GM19455 (cell line): ENCODE results near the gene NME5.

Source experiments
- ATAC-seq: cut with Tn5 transposase; IDR thresholded peaks from one replicate; pipeline ENCODE4 v1.9.1; 2021; ENCODE audit not compliant: unreplicated experiment

NME5 gene

GRCh38 chr5:138140268-138140667, 1.0 kb upstream of the NME5 start:
- no peak for ATAC-seq

DNA sequence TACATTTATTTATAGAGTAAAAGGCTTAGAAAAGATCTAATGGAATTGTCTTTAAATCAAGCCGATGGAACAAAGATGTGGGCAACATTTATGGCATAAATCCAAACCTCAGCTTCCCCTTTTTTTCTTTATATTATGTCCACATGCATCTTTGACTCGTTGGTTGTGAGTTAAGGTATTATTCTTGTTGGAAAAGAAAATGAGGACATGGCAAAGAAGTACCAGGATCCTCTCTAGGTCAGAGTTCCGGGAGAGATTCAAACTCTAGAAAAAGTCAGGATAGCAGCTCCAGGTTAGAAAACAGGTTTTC, 508 bp upstream of the NME5 start:
- no peak for ATAC-seq

GRCh38 chr5:138132543-138132942, 6.7 kb downstream of the NME5 start:
- ATAC-seq, result no peak

- ATAC-seq, result no peak
These were observed 9.9 kb downstream of the NME5 start for GRCh38 chr5:138129347-138129746.

DNA sequence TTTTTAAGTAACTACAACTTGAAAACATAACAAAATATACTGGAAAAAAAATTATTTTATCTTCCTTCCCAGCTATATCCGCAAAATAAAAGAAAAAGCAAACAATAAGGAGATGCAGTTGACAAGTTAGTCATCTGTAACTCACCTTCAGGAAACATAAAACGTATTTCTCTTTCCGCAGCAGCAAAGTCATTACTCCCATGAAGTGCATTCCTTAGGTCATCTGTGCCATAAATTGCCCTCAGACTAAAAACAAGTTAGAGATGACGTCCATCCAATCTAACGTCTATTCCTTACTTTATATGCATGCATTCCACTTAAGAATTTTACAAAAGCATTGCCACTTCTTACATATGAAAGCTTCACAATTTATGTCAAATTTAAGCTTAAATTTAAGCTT, 10.9 kb downstream of the NME5 start:
- ATAC-seq, result no peak

GRCh38 chr5:138115254-138115653, 24.0 kb downstream of the NME5 start:
- ATAC-seq, result no peak

DNA sequence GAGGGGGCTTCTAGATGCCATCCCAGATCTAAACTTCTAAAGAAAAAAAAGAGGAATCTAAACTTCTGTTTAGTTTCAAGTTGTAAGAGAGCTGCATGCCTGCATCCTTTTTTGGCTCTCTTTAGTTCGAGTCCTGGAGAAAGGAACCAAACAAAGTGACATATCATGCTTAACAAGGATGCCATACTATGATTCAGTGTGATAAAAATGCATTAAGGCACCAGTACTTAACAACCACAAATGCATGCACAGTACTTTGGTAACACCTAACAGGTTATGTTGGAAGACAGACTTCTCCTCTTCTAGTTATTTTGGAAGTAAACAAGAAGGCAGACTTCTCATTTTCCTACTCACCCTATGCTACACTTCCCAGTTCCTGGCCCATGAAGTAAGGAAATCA, 27.3 kb downstream of the NME5 start:
- ATAC-seq, result no peak

- ATAC-seq, result no peak
These were observed 28.0 kb downstream of the NME5 start for GRCh38 chr5:138111181-138111580.

DNA sequence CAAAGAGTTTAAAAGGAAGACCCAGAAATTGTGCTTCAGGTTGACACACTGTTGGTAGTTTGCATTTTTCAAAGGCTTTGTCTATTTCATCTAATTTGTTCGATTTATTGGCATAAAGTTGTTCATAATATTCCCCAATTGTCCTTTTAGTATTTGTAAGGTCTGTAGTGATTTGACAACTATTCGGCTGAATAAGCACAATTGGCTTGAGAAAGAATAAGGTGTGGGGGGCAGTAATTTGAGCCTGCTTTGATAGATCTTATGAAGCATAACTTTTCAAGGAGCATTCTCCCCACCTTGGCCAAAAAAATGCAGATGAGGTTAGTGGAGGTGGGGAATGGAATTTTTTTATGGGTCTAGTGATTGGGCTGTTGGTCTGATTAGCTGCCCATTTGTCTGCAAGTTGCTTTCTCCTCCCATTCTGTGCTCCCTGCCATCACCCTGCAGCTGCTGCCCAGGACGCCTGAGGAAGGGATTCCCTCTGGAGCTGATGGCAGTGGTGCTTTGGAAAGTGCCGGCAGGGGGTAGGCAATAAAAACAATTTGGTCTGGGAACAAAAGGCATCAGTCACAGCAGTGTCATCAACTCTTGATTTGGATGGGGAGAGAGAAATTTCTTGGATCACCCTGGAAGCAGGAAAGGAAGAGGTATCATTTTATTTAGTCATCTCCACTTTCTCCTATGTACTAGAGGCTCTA, 28.8 kb downstream of the NME5 start:
- ATAC-seq, result no peak

DNA sequence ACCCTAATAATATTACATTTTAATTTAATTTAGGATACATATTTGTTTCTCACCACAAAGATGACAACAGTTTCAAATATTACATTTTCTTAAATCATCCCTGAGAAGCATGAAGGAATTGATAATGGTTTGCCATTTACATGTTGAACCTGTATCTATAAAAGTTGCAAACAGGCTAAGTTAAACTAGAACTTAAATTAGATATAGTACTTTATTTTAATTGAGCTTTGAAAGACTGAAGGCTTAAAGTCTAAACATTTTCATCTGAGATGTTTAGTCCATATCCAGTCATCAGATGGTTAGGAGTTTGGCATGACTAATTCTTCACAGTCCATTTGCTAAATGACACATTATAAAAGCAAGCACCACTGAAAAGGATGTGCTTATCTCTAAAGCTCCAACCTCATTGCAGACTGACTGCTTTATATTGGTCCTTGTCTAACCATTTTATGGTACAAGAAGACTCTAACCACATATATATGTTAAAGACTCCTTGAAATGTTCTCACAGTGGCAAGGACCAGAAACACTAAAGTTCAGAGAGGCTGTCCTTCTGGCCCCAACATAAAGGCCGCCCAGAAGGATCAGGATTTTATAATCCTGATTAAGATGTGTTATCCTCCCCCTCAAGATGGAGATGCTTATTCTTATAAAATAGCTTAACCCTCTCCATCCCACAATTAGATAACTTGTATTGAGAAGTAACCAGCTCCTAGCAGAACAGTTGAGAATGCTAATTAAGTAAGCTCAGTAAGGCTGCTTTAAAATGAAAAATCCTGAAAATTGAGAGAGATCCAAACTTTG, 29.6 kb downstream of the NME5 start:
- ATAC-seq, result no peak

DNA sequence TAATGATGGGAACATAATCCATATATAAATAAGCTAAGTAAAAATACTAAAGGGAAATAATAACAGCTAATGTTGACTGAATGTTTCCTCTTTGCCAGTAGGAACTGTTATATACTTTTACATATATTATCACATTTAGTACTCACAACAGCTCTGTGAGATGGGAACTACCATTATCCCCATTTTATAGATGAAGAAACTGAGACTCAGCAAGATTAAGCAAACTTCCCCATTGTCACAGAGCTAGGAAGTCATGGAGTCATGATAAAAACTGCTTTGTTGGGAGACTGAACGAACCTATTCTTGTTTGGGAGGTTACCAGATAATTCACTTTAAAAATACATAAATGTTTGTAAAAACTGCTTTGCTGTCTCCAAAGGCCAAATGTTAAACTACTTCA, 32.0 kb downstream of the NME5 start:
- no peak for ATAC-seq

DNA sequence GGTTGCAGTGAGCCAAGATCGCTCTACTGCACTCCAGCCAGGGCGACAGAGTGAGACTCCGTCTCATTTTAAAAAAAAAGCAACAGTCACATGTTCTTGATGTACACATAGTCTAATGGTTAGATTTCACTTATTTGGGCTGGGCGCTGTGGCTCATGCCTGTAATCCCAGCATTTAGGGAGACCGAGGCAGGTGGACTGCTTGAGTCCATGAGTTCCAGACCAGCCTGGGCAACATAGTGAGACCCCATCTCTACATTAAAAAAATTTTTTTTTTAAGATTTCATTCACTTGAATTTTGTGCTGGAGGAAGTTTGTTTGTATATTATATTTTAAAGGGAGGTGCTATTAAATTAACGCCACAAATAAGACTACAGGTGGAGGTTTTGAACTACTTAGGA, 33.5 kb downstream of the NME5 start:
- ATAC-seq, result no peak

DNA sequence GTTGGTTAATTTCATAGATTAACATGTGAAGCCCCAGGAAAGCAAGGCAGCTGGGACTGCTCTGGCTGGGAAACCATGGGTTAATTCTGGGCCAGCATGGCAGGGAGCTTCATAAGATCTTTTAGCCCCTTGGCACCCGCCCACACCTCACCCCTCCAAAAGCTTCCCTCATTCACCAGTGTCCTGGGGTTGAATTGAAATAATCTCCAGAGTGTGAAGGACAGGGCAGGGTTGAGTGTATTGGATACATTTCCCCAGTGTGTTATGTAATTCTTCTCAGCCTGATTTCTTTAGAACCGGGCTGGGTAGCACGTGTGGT, 36.0 kb downstream of the NME5 start:
- no peak for ATAC-seq

DNA sequence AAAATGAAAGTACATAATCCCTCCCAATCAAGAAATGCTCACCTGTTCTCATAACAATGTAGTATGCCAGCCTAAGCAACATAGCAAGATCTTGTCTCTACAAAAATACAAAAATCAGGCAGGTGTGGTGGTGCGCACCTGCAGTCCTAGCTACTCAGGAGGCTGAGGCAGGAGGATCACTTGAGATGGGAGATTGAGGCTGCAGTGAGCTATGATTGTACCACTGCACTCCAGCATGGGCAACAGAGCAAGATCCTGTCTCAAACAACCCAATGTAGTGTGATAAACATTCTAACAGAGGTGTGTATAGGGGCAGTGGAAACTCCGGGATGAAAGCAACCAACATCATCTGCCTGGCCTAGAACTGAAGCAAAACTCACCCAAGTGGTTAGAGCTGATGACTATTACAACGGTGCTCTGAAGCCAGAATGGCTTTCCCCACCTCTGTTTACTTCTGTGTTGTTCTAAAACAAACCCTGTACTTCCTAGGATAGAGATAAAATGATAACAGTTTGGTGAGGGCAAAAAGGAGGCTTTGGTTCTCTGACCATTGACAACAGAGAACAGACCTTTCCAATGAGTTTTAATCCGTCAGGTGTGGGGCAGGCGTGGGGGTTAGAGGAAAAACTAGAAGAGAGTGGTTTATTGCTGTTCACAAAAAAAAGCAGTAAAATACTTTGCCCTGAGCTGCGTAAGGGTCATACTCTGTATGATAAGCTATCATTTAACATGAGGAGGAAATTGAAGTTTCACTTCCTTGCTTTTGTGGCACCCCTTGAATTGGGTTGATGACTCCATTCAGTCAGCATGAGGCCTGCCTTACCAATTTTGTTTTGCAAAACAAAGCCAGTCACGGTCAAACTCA, 36.5 kb downstream of the NME5 start:
- ATAC-seq, result no peak

- no peak for ATAC-seq
These were observed 42.0 kb downstream of the NME5 start for GRCh38 chr5:138096997-138097828.

- ATAC-seq, result no peak
These were observed 42.9 kb downstream of the NME5 start for GRCh38 chr5:138096363-138096762.

DNA sequence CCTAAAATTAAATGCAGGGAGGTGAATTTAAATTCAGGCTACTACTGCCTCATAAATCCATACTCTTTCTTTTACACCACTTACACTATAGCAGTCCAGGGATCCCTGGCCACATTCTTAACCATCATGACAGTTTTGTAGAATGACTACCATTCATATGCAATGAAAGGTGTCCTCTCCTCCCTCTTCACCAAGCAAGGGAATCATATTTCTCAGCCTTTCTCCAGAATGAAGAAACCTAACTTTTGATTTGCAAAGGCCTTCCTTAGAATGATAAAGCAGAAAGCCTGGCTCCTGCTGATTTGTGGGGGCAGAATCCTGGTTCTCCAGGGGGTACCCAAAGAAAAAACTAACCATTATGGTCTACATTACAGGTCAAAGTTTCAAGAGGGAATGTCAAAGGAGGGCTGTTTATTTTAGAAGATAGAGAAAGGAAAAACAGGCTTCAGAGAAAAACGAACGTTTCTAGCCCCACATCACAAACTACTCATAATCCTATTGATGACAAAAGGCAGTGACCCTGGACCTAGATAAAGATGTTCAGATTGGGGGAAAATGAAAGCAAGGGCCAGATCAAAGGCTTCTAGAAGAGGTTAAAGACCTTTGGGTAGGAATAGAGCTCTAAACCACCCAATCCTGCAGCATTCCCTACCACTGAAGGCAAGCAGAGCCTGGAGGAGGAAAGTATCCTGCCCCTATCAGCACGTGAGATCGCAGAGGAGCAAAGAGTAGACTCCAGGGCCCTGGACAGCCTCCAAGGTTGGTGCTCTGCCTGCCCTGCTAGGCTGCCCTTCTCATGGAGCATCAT, 43.9 kb downstream of the NME5 start:
- ATAC-seq, result no peak

GRCh38 chr5:138093036-138093435, 46.2 kb downstream of the NME5 start:
- ATAC-seq, result no peak

- no peak for ATAC-seq
These were observed 46.9 kb downstream of the NME5 start for GRCh38 chr5:138092301-138092700.

GRCh38 chr5:138091685-138092084, 47.5 kb downstream of the NME5 start:
- ATAC-seq, result no peak
